Keratinocyte (primary cell): ENCODE measurements around the gene RAB3B. TPM values are rescaled to one million over a fixed set of nuclear protein-coding genes. Genes with fewer than 3 reads are reported as not detected.

Experiments
- DNase-seq: peaks from one replicate; pipeline ENCODE4 v3.0.0-alpha.2; 2011; ENCODE audit warnings: low read depth, missing footprints, low spot score
- FAIRE-seq: peaks from 2 replicates; lab custom pipeline; 2011; peaks lifted over from hg19 to GRCh38; lab: Jason Lieb, UNC
- H2AFZ ChIP-seq: 2 replicates; pipeline ENCODE4 v1.6.0; 2012; ENCODE audit warnings: low read length, control low read depth, inconsistent platforms; ENCODE audit not compliant: control insufficient read depth
- H3K27ac ChIP-seq: 2 replicates; pipeline ENCODE4 v1.5.1; 2011; ENCODE audit warnings: low read length; ENCODE audit not compliant: control insufficient read depth, insufficient read depth
- H3K27me3 ChIP-seq: 3 replicates; pipeline ENCODE4 v1.6.0; 2011; ENCODE audit warnings: low read length; ENCODE audit not compliant: control insufficient read depth, insufficient read depth; ENCODE audit errors: extremely low read depth
- H3K36me3 ChIP-seq, 2 experiments: 2 replicates in 1 of 2; 3 replicates in 1 of 2; pipeline ENCODE4 v1.5.1; 2011; ENCODE audit warnings: low read length in 2 of 2, mild to moderate bottlenecking in 1 of 2; ENCODE audit not compliant: control insufficient read depth in 2 of 2, insufficient read depth in 2 of 2; ENCODE audit errors: extremely low read depth in 1 of 2
- H3K4me1 ChIP-seq: 3 replicates; pipeline ENCODE4 v1.5.1; 2011; ENCODE audit warnings: low read length; ENCODE audit not compliant: control insufficient read depth, insufficient read depth; ENCODE audit errors: extremely low read depth
- H3K4me2 ChIP-seq: 3 replicates; pipeline ENCODE4 v1.6.0; 2011; ENCODE audit warnings: low read depth, low read length; ENCODE audit not compliant: control insufficient read depth, insufficient read depth; ENCODE audit errors: extremely low read depth
- H3K4me3 ChIP-seq, 3 experiments: fragments of 200-600 bp in 1 of 3; sonication (generic) in 1 of 3; 2 replicates in 2 of 3; 3 replicates in 1 of 3; pipeline ENCODE4 v1.5.1; 2011 to 2016; ENCODE audit warnings: low read length in 3 of 3, mild to moderate bottlenecking in 3 of 3, control low read depth in 2 of 3, inconsistent platforms in 1 of 3, low read depth in 1 of 3, mixed read lengths in 1 of 3, mixed run types in 1 of 3, moderate library complexity in 1 of 3; ENCODE audit not compliant: control insufficient read depth in 2 of 3, insufficient read depth in 2 of 3; ENCODE audit errors: extremely low read depth in 1 of 3
- H3K79me2 ChIP-seq: 2 replicates; pipeline ENCODE4 v1.6.0; 2012; ENCODE audit warnings: low read length; ENCODE audit not compliant: control insufficient read depth, insufficient read depth
- H3K9ac ChIP-seq: 3 replicates; pipeline ENCODE4 v1.6.0; 2011; ENCODE audit warnings: low read length; ENCODE audit not compliant: control insufficient read depth, insufficient read depth; ENCODE audit errors: extremely low read depth
- H3K9me1 ChIP-seq: 3 replicates; pipeline ENCODE4 v1.6.0; 2011; ENCODE audit warnings: low read length; ENCODE audit not compliant: control insufficient read depth, insufficient read depth; ENCODE audit errors: extremely low read depth
- H3K9me3 ChIP-seq: 2 replicates; pipeline ENCODE4 v1.5.1; 2012; ENCODE audit warnings: low read depth, low read length; ENCODE audit not compliant: control insufficient read depth
- H4K20me1 ChIP-seq: 3 replicates; pipeline ENCODE4 v1.6.0; 2011; ENCODE audit warnings: low read length; ENCODE audit not compliant: control insufficient read depth, insufficient read depth; ENCODE audit errors: extremely low read depth
- EZH2 ChIP-seq: IDR thresholded peaks from one replicate; pipeline ENCODE4 v1.6.1; 2012; ENCODE audit warnings: inconsistent platforms, mild to moderate bottlenecking, low read length, moderate library complexity
- dilution Hi-C: fragments of 300-500 bp; cut with MboI; formaldehyde crosslinking; loops from one replicate; pipeline ENCODE4 v1.7.0; 2020; ENCODE audit warnings: low sequenced_read_pairs; ENCODE audit not compliant: extremely low pct_ligation_motif_present
- polyA plus RNA-seq, 5 experiments: library from polyadenylated mRNA; depleted of rRNA in 3 of 5; stranded (reverse) in 3 of 5; stranded (forward) in 1 of 5; unstranded in 1 of 5; fragments of >200 nt; gene quantifications; 1 replicate in 1 of 5; 2 replicates in 3 of 5; 3 replicates in 1 of 5; pipeline versions ENCODE4 v1.2.1 to v1.2.3, GENCODE V29; 2011 to 2012; ENCODE audit warnings: missing spikeins in 2 of 5, low read depth in 1 of 5, low replicate concordance in 1 of 5
- TF ChIP-seq, protein P1 (sequence below), 3 experiments: IDR thresholded peaks in 1 of 3; conservative IDR thresholded peaks in 1 of 3; optimal IDR thresholded peaks in 1 of 3; 2 replicates in 2 of 3; 3 replicates in 1 of 3; pipeline versions ENCODE3 to v1.5.1; 2011; ENCODE audit warnings: low read length in 3 of 3, mild to moderate bottlenecking in 3 of 3, moderate library complexity in 2 of 3, control low read depth in 1 of 3, inconsistent platforms in 1 of 3; ENCODE audit not compliant: insufficient read depth in 2 of 3; ENCODE audit errors: extremely low read depth in 1 of 3

RAB3B gene
- polyA plus RNA-seq, 1 donor (not counting 4 experiments of a cell fraction or from before 2014, with no cell fraction given), result 2.6 TPM

DNA sequence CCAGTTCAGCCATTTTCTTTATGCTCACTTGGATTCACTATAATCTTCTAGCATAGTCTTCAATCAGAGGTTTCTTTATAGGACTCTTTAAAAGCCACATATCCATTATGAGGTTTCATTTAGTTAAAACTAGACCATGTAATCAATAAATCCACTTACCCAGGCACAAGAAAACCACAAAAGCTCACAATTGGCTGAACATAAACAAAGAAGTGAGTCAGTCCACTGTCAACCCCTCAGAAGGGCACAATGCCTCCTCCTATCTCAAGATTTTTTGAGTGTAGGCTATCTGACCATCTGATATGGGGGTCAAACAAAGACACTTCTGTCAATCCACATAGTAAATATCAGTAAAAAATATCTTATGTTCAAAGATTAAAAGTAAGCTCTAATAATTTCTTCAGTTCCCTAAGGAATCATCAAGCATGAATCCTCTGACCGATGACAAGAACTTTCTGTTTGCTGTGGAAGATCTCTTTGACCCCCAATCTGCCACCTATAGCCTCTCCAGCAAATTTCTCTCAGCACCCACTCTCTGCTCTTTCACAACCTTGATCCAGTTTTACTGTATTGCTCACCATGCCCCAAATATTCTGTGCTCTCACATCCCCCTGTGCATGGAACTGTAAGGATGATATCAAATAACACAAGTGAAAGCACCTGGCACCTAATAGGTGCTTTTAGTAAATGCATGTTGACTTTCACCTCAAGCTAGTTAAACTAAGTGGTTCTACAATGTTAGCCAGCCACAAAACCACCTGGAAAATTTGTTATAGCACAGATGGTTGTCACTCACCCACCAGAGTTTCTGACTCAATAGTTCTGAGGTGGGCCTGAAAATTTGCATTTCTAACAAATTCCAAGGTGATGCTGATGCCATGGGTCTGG, 16.7 kb downstream of the RAB3B start:
- Histone ChIP-seq H3K79me2 (no peaks in the 10 kb centered on the region), H2AFZ (no peak overlapping the region), H3K36me3 (peaks cover 0 to 3% of the 10 kb centered on the region in 2 experiments), H3K9me3 (no peaks in the 10 kb centered on the region), H3K27me3 (no peaks in the 10 kb centered on the region), H3K4me3 (no peak overlapping the region), H4K20me1 (no peaks in the 10 kb centered on the region), H3K9me1 (no peaks in the 10 kb centered on the region), H3K4me1 (no peaks in the 10 kb centered on the region), H3K4me2 (no peak overlapping the region), H3K9ac (no peak overlapping the region), H3K27ac (no peak overlapping the region)
- TF ChIP-seq EZH2, result no peak
- TF ChIP-seq, protein P1, sequence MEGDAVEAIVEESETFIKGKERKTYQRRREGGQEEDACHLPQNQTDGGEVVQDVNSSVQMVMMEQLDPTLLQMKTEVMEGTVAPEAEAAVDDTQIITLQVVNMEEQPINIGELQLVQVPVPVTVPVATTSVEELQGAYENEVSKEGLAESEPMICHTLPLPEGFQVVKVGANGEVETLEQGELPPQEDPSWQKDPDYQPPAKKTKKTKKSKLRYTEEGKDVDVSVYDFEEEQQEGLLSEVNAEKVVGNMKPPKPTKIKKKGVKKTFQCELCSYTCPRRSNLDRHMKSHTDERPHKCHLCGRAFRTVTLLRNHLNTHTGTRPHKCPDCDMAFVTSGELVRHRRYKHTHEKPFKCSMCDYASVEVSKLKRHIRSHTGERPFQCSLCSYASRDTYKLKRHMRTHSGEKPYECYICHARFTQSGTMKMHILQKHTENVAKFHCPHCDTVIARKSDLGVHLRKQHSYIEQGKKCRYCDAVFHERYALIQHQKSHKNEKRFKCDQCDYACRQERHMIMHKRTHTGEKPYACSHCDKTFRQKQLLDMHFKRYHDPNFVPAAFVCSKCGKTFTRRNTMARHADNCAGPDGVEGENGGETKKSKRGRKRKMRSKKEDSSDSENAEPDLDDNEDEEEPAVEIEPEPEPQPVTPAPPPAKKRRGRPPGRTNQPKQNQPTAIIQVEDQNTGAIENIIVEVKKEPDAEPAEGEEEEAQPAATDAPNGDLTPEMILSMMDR (optimal IDR thresholded peaks at IDR 0.05 in 1 of 3, IDR thresholded peaks at IDR 0.05 in 1 of 3, conservative IDR thresholded peaks at IDR 0.05 in 1 of 3; ENCODE audit: extremely low read depth in 1 of 3, insufficient read depth in 2 of 3, low read length in 3 of 3), result no peak
- FAIRE-seq (no peak), DNase-seq (no peak)
- dilution Hi-C loops, result no loop called here

DNA sequence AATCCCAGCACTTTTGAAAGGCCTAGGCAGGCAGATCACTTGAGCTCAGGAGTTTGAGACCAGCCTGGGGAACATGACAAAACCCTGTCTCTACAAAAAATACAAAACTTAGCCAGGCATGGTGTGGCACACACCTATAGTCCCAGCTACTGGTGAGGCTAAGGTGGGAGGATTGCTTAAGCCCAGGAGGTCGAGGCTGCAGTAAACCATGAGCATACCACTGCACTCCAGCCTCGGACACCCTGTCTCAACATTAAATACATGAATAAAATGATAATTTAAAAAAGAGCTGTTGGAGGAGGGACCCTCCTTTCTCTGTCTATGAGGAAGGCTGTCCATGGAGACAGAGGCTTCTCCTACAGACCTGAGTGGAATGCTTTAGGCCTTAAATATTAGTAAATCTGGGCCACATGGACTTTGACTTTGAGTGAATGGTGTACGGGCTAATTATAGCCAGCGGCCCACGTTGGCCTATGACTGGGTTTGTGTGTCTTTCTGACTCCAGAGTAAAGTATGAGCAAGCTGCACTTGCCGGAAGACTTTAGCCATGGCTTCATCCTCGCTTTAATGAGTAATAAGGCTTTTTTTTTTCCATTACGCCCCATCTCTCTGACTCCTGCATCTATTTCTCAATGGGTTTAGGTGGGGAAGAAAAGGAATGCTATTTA, 21.3 kb downstream of the RAB3B start:
- H3K4me2 ChIP-seq, result no peak overlapping the region
- no peaks in the 10 kb centered on the region for H4K20me1 ChIP-seq
- peaks cover 0 to 3% of the 10 kb centered on the region in 2 experiments for H3K36me3 ChIP-seq
- H2AFZ ChIP-seq, result no peak overlapping the region
- no peaks in the 10 kb centered on the region for H3K27me3 ChIP-seq
- no peak overlapping the region for H3K4me3 ChIP-seq
- no peaks in the 10 kb centered on the region for H3K79me2 ChIP-seq
- no peak for DNase-seq
- no peaks in the 10 kb centered on the region for H3K9me1 ChIP-seq
- no peaks in the 10 kb centered on the region for H3K4me1 ChIP-seq
- dilution Hi-C loops, result no loop called here
- FAIRE-seq, result no peak
- no peak overlapping the region for H3K9ac ChIP-seq
- H3K9me3 ChIP-seq, result no peaks in the 10 kb centered on the region
- TF ChIP-seq, protein P1 (optimal IDR thresholded peaks at IDR 0.05 in 1 of 3, IDR thresholded peaks at IDR 0.05 in 1 of 3, conservative IDR thresholded peaks at IDR 0.05 in 1 of 3; ENCODE audit: extremely low read depth in 1 of 3, insufficient read depth in 2 of 3, low read length in 3 of 3), result no peak
- TF ChIP-seq EZH2, result no peak
- no peak overlapping the region for H3K27ac ChIP-seq
